ENCODE measurements around the gene NPVF.

Gene NPVF

GRCh38 chr7:25228386-25228785 lies at the start of gene NPVF:
Gene NPVF, minus strand, starts transcription at chr7:25228486. Its CDS starts 47 bp downstream, at chr7:25228439.
- Histone ChIP-seq H3K27ac (no peak within 1 kb of the TSS), H3K27me3 (replicated peaks) (no peaks in the 10 kb centered on the region), H3K36me3 (replicated peaks) (no peaks in the 10 kb centered on the region), H3K4me3 (ENCODE audit: low read depth, low read length) (no peak within 1 kb of the TSS)
- DNase-seq = no peak
- TF ChIP-seq CTCF (IDR thresholded peaks at IDR 0.05; ENCODE audit: low read depth, low read length, missing control alignments) = no peak
- in situ Hi-C loops (cut with HindIII; ENCODE audit: low pct_ligation_motif_present, low sequenced_read_pairs) = no loop called here

GRCh38 chr7:25272265-25272664 lies 44.0 kb upstream of the NPVF start:
- no peak for DNase-seq
- in situ Hi-C loops (cut with HindIII; ENCODE audit: low pct_ligation_motif_present, low sequenced_read_pairs) = no loop called here
- no peaks in the 10 kb centered on the region for H3K27me3 ChIP-seq (replicated peaks)
- no peak overlapping the region for H3K4me3 ChIP-seq (ENCODE audit: low read depth, low read length)
- TF ChIP-seq CTCF (IDR thresholded peaks at IDR 0.05; ENCODE audit: low read depth, low read length, missing control alignments) = no peak
- H3K36me3 ChIP-seq (replicated peaks) = no peaks in the 10 kb centered on the region
- H3K27ac ChIP-seq = no peak overlapping the region

- TF ChIP-seq CTCF (IDR thresholded peaks at IDR 0.05; ENCODE audit: low read depth, low read length, missing control alignments) = no peak
- H3K27ac ChIP-seq = no peak overlapping the region
- H3K27me3 ChIP-seq (replicated peaks) = no peaks in the 10 kb centered on the region
- in situ Hi-C loops (cut with HindIII; ENCODE audit: low pct_ligation_motif_present, low sequenced_read_pairs) = no loop called here
- no peak for DNase-seq
- H3K4me3 ChIP-seq (ENCODE audit: low read depth, low read length) = no peak overlapping the region
- no peaks in the 10 kb centered on the region for H3K36me3 ChIP-seq (replicated peaks)
These were observed 35.1 kb upstream of the NPVF start for GRCh38 chr7:25263337-25263736.

GRCh38 chr7:25262586-25262985 lies 34.3 kb upstream of the NPVF start:
- Histone ChIP-seq H3K27ac (no peak overlapping the region), H3K4me3 (ENCODE audit: low read depth, low read length) (no peak overlapping the region), H3K27me3 (replicated peaks) (no peaks in the 10 kb centered on the region), H3K36me3 (replicated peaks) (no peaks in the 10 kb centered on the region)
- in situ Hi-C loops (cut with HindIII; ENCODE audit: low pct_ligation_motif_present, low sequenced_read_pairs) = no loop called here
- peak; percentile 1 for DNase-seq
- no peak for TF ChIP-seq CTCF (IDR thresholded peaks at IDR 0.05; ENCODE audit: low read depth, low read length, missing control alignments)

GRCh38 chr7:25261545-25262140 lies 33.4 kb upstream of the NPVF start:
- Histone ChIP-seq H3K4me3 (ENCODE audit: low read depth, low read length) (no peak overlapping the region), H3K27me3 (replicated peaks) (no peaks in the 10 kb centered on the region), H3K27ac (no peak overlapping the region), H3K36me3 (replicated peaks) (no peaks in the 10 kb centered on the region)
- no peak for TF ChIP-seq CTCF (IDR thresholded peaks at IDR 0.05; ENCODE audit: low read depth, low read length, missing control alignments)
- no peak for DNase-seq
- in situ Hi-C loops (cut with HindIII; ENCODE audit: low pct_ligation_motif_present, low sequenced_read_pairs) = no loop called here

- no peaks in the 10 kb centered on the region for H3K36me3 ChIP-seq (replicated peaks)
- DNase-seq = peak; percentile 16
- no peak overlapping the region for H3K4me3 ChIP-seq (ENCODE audit: low read depth, low read length)
- no peak for TF ChIP-seq CTCF (IDR thresholded peaks at IDR 0.05; ENCODE audit: low read depth, low read length, missing control alignments)
- H3K27ac ChIP-seq = no peak overlapping the region
- in situ Hi-C loops (cut with HindIII; ENCODE audit: low pct_ligation_motif_present, low sequenced_read_pairs) = no loop called here
- no peaks in the 10 kb centered on the region for H3K27me3 ChIP-seq (replicated peaks)
These were observed 32.7 kb upstream of the NPVF start for GRCh38 chr7:25260862-25261494.

Measured in brain microvascular endothelial cell (primary cell).